CD4-positive, alpha-beta T cell treated with Interleukin-12 subunit alpha and Interleukin-12 subunit beta, for 1 hour (primary cell): ENCODE results near the gene RND1.

ENCODE experiments used
- DNase-seq: peaks from one replicate; pipeline ENCODE4 v3.0.0-alpha.2; 2020

Gene RND1

GRCh38 chr12:48826209-48826855, 39.3 kb downstream of the RND1 start:
- no peak for DNase-seq

- no peak for DNase-seq
Measured at GRCh38 chr12:48824905-48825304, 40.8 kb downstream of the RND1 start.

- DNase-seq, result peak; percentile 16
Measured at GRCh38 chr12:48824112-48824511, 41.6 kb downstream of the RND1 start.

- DNase-seq, result no peak
Measured at GRCh38 chr12:48823281-48823680, 42.4 kb downstream of the RND1 start.

- DNase-seq, result no peak
Measured at GRCh38 chr12:48822711-48823110, 43.0 kb downstream of the RND1 start.

- DNase-seq, result no peak
Measured at GRCh38 chr12:48822139-48822538, 43.5 kb downstream of the RND1 start.

- no peak for DNase-seq
Measured at GRCh38 chr12:48819986-48820725, 45.5 kb downstream of the RND1 start.

- DNase-seq, result peak; percentile 41
Measured at GRCh38 chr12:48818831-48819590, 46.7 kb downstream of the RND1 start.

- peak; percentile 83 for DNase-seq
Measured at GRCh38 chr12:48817873-48818830, 47.5 kb downstream of the RND1 start, which contains the start of gene CACNB3. Gene CACNB3, plus strand, starts transcription at chr12:48818496. Its CDS starts 434 bp downstream, at chr12:48818930.

- DNase-seq, result no peak
Measured at GRCh38 chr12:48816143-48816854, 49.4 kb downstream of the RND1 start.

GRCh38 chr12:48815126-48816110, 50.3 kb downstream of the RND1 start:
- peak; percentile 28 for DNase-seq

- peak; percentile 81 for DNase-seq
Measured at GRCh38 chr12:48814262-48815125, 51.2 kb downstream of the RND1 start.

- no peak for DNase-seq
Measured at GRCh38 chr12:48813465-48814261, 52.0 kb downstream of the RND1 start.

GRCh38 chr12:48812389-48812788, 53.3 kb downstream of the RND1 start:
- no peak for DNase-seq

- no peak for DNase-seq
Measured at GRCh38 chr12:48811437-48812090, 54.1 kb downstream of the RND1 start.

GRCh38 chr12:48810903-48811431, 54.7 kb downstream of the RND1 start:
- DNase-seq, result no peak

- DNase-seq, result no peak
Measured at GRCh38 chr12:48807981-48808380, 57.7 kb downstream of the RND1 start.
